Measurements from ENCODE around the gene KRTAP19-7. TPM values are rescaled to one million over a fixed set of nuclear protein-coding genes. Genes with fewer than 3 reads are reported as not detected.

KRTAP19-7 gene
- total RNA-seq, 2 experiments from 2014 or later, result not detected

GRCh38 chr21:30555095-30555494 is 6.0 kb downstream of the KRTAP19-7 start:
- H3K27me3 Mint-ChIP-seq, result no peaks in the 10 kb centered on the region
- CTCF ChIA-PET, result no interaction called here
- no peak overlapping the region for H3K27ac Mint-ChIP-seq
- ATAC-seq (no peak), DNase-seq (no peak)
- H3K4me3 Mint-ChIP-seq, result no peak overlapping the region
- H3K36me3 Mint-ChIP-seq, result no peaks in the 10 kb centered on the region
- H3K9me3 Mint-ChIP-seq (ENCODE audit: low read depth), result peaks cover 11% of the 10 kb centered on the region
- H3K4me1 Mint-ChIP-seq, result no peaks in the 10 kb centered on the region

GRCh38 chr21:30552782-30553181 is 8.3 kb downstream of the KRTAP19-7 start:
- Mint-ChIP-seq H3K36me3 (no peaks in the 10 kb centered on the region), H3K9me3 (ENCODE audit: low read depth) (peaks cover 9% of the 10 kb centered on the region), H3K27ac (no peak overlapping the region), H3K4me1 (no peaks in the 10 kb centered on the region), H3K4me3 (no peak overlapping the region), H3K27me3 (no peaks in the 10 kb centered on the region)
- CTCF ChIA-PET, result no interaction called here
- no peak for DNase-seq
- no peak for ATAC-seq

GRCh38 chr21:30541764-30542163 is 19.4 kb downstream of the KRTAP19-7 start, which contains the start of gene KRTAP19-6:
Gene KRTAP19-6 (minus strand): TSS chr21:30541864. CDS start chr21:30541833, 31 bp downstream.
- Mint-ChIP-seq H3K9me3 (ENCODE audit: low read depth) (peaks cover 2% of the 10 kb centered on the region), H3K4me3 (no peak within 1 kb of the TSS), H3K36me3 (no peaks in the 10 kb centered on the region), H3K4me1 (no peaks in the 10 kb centered on the region), H3K27ac (no peak within 1 kb of the TSS), H3K27me3 (no peaks in the 10 kb centered on the region)
- no peak for DNase-seq
- CTCF ChIA-PET, result no interaction called here
- no peak for ATAC-seq

- H3K9me3 Mint-ChIP-seq (ENCODE audit: low read depth), result no peaks in the 10 kb centered on the region
- H3K36me3 Mint-ChIP-seq, result no peaks in the 10 kb centered on the region
- no peak overlapping the region for H3K4me3 Mint-ChIP-seq
- H3K27ac Mint-ChIP-seq, result no peak overlapping the region
- CTCF ChIA-PET, result no interaction called here
- H3K27me3 Mint-ChIP-seq, result no peaks in the 10 kb centered on the region
- DNase-seq (no peak), ATAC-seq (no peak)
- no peaks in the 10 kb centered on the region for H3K4me1 Mint-ChIP-seq
These were observed 42.2 kb downstream of the KRTAP19-7 start for GRCh38 chr21:30518876-30519275.

- ATAC-seq, result no peak
- DNase-seq, result no peak
- Mint-ChIP-seq H3K36me3 (no peaks in the 10 kb centered on the region), H3K4me3 (no peak overlapping the region), H3K4me1 (no peaks in the 10 kb centered on the region), H3K9me3 (ENCODE audit: low read depth) (no peaks in the 10 kb centered on the region), H3K27ac (no peak overlapping the region), H3K27me3 (no peaks in the 10 kb centered on the region)
- CTCF ChIA-PET, result no interaction called here
These were observed 45.4 kb downstream of the KRTAP19-7 start for GRCh38 chr21:30515681-30516080.

Other genes starting within 250 kb of the KRTAP19-7 start
- gene KRTAP26-1, start 241.0 kb downstream of the KRTAP19-7 start, total RNA-seq, result not detected
- not detected for gene KRTAP27-1, start 223.6 kb downstream of the KRTAP19-7 start, total RNA-seq
- gene KRTAP23-1, start 212.7 kb downstream of the KRTAP19-7 start, total RNA-seq, result not detected
- gene KRTAP13-2, start 189.0 kb downstream of the KRTAP19-7 start, total RNA-seq, result not detected
- gene KRTAP13-1, start 165.3 kb downstream of the KRTAP19-7 start, total RNA-seq, result not detected
- gene KRTAP13-3, start 135.4 kb downstream of the KRTAP19-7 start, total RNA-seq, result not detected
- not detected for gene KRTAP13-4, start 131.1 kb downstream of the KRTAP19-7 start, total RNA-seq
- not detected for gene KRTAP15-1, start 121.0 kb downstream of the KRTAP19-7 start, total RNA-seq
- not detected for gene KRTAP19-1, start 80.9 kb downstream of the KRTAP19-7 start, total RNA-seq
- not detected for gene KRTAP19-2, start 73.9 kb downstream of the KRTAP19-7 start, total RNA-seq
- gene KRTAP19-3, start 69.3 kb downstream of the KRTAP19-7 start, total RNA-seq, result not detected
- not detected for gene KRTAP19-4, start 64.1 kb downstream of the KRTAP19-7 start, total RNA-seq
- not detected for gene KRTAP19-5, start 59.2 kb downstream of the KRTAP19-7 start, total RNA-seq
- gene KRTAP19-6, start 19.4 kb downstream of the KRTAP19-7 start, total RNA-seq, result not detected
- not detected for gene KRTAP22-2, start 29.1 kb upstream of the KRTAP19-7 start, total RNA-seq
- not detected for gene KRTAP6-3, start 31.1 kb upstream of the KRTAP19-7 start, total RNA-seq
- gene KRTAP6-2, start 37.6 kb upstream of the KRTAP19-7 start, total RNA-seq, result not detected
- not detected for gene KRTAP22-1, start 39.8 kb upstream of the KRTAP19-7 start, total RNA-seq
- gene KRTAP6-1, start 52.6 kb upstream of the KRTAP19-7 start, total RNA-seq, result not detected
- gene KRTAP20-1, start 55.1 kb upstream of the KRTAP19-7 start, total RNA-seq, result not detected
- gene KRTAP20-4, start 59.3 kb upstream of the KRTAP19-7 start, total RNA-seq, result not detected
- gene KRTAP20-2, start 73.9 kb upstream of the KRTAP19-7 start, total RNA-seq, result not detected
- not detected for gene KRTAP20-3, start 81.5 kb upstream of the KRTAP19-7 start, total RNA-seq
- gene KRTAP21-3, start 157.5 kb upstream of the KRTAP19-7 start, total RNA-seq, result not detected
- gene KRTAP21-2, start 185.9 kb upstream of the KRTAP19-7 start, total RNA-seq, result not detected
- not detected for gene KRTAP21-1, start 194.1 kb upstream of the KRTAP19-7 start, total RNA-seq

All from activated CD8-positive, alpha-beta memory T cell treated with anti-CD3 and anti-CD28 coated beads, Interleukin-2, amount 10 ng/mL, durations not matched to agents 7 days and 5 days (primary cell).